Stimulated activated CD4-positive, alpha-beta T cell treated with anti-CD3 and anti-CD28 coated beads, Interleukin-4, amount 100 ng/mL, for 48 hours (primary cell): ENCODE measurements around the gene PSAP.

Experiments
- DNase-seq, 2 donors: peaks; one replicate each; pipeline ENCODE4 v3.0.0-alpha.2; 2020; ENCODE audit warnings: low read depth in 2 of 2

The PSAP gene

DNA sequence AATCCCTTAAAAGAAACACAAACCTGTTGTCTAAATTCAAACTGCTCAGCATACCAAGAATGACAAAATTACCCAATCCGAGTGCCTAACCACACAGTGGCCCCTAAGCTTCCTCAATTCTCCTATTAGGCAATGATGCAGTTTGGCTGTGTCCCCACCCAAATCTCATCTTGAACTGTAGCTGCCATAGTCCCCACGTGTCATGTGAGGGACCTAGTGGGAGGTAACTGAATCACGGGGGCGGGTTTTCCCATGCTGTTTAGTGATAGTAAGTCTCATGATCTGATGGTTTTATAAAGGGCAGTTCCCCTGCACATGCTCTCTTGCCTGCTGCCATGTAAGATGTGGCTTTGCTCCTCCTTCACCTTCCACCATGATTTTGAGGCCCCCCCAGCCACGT, 21.9 kb downstream of the PSAP start:
- no peak for DNase-seq

- no peak for DNase-seq
Measured at GRCh38 chr10:71828702-71829101, 22.3 kb downstream of the PSAP start.

DNA sequence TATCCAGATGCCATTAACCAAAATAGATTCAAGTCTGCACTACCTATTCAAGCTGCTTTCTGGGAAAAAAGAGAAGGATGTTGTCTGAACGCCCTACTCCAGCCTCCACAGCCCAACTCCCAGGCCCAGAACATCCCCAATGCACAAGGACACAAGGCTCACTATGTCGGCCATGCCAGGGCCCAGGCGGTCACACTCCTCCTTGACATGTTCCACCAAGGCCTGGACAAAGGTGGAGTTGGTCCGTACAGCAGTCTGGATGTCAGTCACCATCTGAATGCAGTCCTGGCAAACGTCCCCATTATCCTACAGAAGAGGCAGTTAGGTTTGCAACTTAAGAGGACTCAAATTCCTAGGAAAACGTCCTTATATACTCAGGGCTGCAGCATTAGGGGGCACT, 23.2 kb downstream of the PSAP start:
- no peak for DNase-seq

- no peak for DNase-seq
Measured at GRCh38 chr10:71825217-71825616, 25.8 kb downstream of the PSAP start.

DNA sequence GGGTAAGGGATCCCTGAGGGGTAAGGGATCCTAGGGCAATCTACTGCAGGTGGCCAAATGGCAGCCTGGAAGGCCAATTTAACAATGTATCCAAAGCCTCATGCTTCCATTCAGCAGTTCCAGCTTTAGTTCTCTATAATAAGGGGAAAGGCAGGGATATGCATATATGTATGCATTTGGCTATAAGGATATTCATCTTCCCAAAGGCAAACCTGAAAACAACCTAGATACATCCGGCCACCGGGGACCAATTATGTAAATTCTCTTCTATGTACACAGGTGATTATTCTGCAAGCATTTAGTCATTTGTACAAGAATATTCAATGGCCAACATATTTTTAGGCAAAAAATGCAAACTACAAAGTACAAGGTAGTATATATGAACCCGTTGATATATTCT, 26.7 kb downstream of the PSAP start:
- no peak for DNase-seq

DNA sequence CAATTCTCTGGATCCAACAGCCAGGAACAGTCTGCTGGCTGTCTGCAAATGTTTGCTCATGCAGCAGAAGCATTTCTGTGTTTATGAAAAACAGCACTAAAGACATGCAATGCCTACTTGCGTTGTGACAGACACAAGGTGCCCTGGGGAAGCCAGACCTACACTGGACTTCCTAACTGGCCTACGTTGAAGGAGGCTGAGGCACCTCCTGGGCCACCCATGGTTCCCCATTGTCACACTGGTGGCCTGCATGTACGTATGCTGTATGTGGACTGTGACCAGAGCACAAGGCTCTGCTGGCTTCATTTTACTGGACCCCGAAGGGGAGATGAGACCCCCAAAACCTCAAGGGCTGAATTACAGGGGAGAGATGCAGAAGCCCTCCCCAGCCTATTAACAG, 27.7 kb downstream of the PSAP start:
- no peak for DNase-seq

DNA sequence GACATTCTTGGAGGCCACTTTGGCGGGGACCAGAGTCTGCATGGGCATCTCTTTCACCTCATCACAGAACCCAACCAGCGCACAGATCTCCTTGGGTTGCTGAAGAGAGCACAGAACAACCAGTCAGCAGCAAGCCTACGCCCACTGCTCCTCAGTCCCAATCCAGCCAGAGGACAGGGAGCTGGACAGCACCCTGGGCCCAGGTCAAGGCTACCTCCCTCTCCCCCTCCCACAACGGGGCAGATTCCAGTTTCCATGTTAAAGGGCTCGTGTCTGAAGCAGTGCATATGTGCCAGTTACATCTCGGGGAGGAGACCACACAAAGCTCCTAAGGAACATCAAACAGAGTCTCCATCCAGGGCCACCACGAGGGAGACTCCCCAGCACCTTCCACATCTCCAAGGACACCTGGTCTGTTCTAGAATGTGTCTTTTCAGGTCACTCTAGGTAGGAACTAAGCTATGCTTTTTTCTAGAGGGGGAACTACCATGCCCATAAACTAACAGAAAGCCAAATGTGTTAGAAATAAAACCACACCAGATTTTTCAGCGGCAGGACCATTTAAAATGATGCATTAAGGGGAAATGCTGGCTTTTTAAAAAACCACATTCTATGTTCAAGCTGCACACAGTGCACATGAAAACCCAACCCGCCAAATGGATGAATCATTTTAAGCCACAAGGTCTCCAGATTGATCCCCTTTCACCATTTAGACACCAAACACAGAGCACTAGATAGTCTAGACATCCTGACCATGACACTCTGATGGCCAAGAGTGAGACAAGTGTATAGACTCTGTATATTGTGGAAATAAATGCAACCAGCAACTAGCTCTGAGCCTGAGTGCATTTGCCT, 28.9 kb downstream of the PSAP start:
- no peak for DNase-seq

- no peak for DNase-seq
Measured at GRCh38 chr10:71820966-71821365, 30.1 kb downstream of the PSAP start.

GRCh38 chr10:71819985-71820384, 31.1 kb downstream of the PSAP start:
- DNase-seq = no peak

- DNase-seq = no peak
Measured at GRCh38 chr10:71819441-71819861, 31.6 kb downstream of the PSAP start.

DNA sequence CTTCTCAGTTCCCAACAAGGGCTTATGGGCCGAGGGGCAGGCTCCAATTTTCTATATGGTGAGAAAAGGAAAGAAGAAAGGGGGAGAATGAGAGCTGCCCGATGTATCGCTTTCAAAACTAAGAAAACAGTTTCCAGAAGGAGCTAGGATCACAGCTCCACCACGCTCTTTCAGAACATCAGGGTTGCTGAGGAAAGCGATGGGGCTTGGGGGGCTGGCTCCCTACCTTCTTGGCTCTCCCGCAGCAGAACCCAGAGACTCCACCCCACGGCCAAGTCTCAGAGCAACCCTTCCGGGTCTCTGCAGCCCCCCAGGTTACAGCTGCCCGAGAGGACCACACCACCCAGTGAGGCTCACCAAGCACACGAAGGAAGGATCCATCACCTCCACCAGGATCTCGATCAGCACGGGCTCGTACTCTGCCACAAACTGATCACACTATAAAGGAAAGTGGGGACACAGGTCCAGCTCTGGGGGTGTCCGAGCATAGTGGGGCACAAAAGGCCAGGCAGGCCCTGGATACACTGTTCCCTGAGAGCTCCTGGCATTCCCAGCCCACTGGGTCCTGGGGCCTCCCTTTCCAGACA, 32.3 kb downstream of the PSAP start:
- DNase-seq = no peak

GRCh38 chr10:71817831-71818655, 33.0 kb downstream of the PSAP start:
- DNase-seq = no peak

DNA sequence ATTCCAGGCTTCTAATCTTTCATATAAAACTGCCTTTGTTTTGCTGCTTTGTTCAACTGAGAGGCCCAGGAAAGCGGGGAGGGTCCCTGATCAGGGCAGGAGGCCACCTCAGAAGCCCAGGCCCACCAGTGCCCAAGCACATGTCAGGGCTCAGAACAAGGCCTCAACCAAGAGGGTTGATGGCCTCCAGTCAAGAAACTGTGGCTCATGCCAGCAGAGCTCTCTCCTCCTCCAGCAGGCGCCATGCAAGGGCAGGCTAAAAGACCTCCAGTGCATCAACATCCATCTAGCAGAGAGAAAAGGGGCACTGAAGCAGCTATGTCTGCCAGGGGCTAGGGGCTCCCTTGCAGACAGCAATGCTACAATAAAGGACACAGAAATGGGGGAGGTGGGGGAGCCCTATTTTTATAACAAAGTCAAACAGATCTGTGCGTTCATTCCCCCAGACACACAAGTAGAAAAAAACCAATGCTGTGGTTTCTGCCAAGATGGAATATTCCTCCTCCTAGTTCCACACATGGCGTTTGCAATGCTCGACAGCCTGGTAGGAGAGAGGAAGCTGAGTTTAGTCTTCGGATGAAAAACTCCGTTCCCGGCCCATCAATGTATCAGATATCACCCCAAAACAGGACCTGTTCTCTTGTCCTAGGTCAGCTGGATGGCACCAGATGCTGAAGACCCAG, 34.0 kb downstream of the PSAP start:
- DNase-seq = no peak

- no peak for DNase-seq
Measured at GRCh38 chr10:71816421-71816851, 34.6 kb downstream of the PSAP start.

- DNase-seq = no peak
Measured at GRCh38 chr10:71815515-71816130, 35.4 kb downstream of the PSAP start.

DNA sequence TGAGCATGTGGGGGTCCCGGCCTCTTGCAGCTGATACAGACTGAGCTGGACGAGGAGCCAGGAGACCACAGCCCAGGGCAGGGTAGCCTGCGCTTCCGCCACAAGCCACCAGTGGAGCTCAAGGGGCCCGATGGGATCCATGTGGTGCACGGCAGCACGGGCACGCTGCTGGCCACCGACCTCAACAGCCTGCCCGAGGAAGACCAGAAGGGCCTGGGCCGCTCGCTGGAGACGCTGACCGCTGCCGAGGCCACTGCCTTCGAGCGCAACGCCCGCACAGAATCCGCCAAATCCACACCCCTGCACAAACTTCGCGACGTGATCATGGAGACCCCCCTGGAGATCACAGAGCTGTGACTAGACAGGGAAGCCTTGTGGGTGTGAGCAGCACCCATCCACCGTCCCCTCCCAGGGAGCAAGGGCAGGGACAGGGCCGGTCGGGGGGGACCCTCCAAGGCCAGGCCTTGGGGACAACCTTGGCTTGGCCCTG, 36.1 kb downstream of the PSAP start:
- DNase-seq = no peak

DNA sequence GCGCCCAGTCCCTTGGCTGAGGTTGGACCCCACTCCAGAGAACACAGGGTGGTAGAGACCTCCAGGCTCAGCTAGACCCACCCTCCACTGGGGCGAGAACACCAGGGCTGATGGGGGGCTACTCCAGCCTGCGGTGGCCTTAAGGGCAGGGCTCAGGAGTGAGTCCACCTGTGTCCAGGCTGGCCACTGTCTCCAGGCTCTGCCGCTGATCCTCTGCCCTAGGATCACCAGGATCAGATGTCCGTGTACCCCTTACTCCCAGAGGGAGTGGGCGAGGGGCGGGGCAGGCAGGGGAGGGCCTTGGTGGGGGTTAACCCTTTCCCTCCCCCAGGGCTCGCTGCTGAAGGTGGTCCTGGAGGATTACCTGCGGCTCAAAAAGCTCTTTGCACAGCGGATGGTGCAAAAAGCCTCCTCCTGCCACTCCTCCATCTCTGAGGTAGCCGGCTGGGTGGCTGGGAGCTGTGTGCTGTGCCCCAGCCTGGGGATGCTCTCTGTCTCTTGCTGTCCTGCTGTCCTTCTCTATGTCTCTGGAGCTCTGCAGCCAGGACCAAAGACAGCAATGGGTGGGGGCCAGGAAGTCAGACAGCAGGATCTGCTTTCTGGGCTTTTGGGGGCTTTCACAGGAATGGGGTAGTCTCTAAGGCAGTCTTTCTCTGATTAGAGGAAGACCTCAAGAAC, 38.0 kb downstream of the PSAP start:
- no peak for DNase-seq

GRCh38 chr10:71812016-71812912, 38.8 kb downstream of the PSAP start:
- peak; percentile 70 to 80 for DNase-seq

DNA sequence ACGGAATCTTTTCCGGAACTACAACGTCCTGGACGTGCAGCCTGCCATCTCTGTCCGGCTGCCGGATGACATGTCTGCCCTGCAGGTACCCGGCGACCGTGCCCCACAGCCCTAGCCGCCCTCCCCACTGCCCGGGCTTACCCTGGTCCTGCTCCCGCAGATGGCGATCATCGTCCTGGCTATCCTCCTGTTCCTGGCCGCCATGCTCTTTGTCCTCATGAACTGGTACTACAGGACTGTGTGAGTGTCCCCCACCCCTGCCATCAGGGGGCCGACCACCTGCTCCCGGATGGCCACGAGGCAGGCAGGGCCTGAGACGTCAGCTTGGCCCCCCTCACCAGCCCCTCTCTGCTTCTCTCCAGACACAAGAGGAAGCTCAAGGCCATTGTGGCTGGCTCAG, 39.7 kb downstream of the PSAP start:
- DNase-seq = no peak
